KMS-11 (cell line): ENCODE measurements around the gene LMTK2.

Source experiments
- H2AFZ ChIP-seq: fragments of 200-600 bp; sonication (generic); 2 replicates; pipeline ENCODE4 v1.6.1; 2016; ENCODE audit warnings: antibody characterized with exemption, mixed run types, low read depth
- H3K27ac ChIP-seq: fragments of 200-600 bp; sonication (generic); 2 replicates; pipeline ENCODE4 v1.6.1; 2016; ENCODE audit warnings: mild to moderate bottlenecking, mixed run types
- H3K27me3 ChIP-seq: fragments of 200-600 bp; sonication (generic); 2 replicates; pipeline ENCODE4 v1.6.1; 2017; ENCODE audit warnings: mild to moderate bottlenecking, low read depth, mixed run types, moderate library complexity; ENCODE audit not compliant: insufficient read depth
- H3K36me3 ChIP-seq: fragments of 200-600 bp; sonication (generic); 2 replicates; pipeline ENCODE4 v1.6.1; 2017; ENCODE audit warnings: mild to moderate bottlenecking, mixed run types; ENCODE audit not compliant: insufficient read depth
- H3K4me1 ChIP-seq: fragments of 200-600 bp; sonication (generic); 2 replicates; pipeline ENCODE4 v1.6.1; 2016; ENCODE audit warnings: mild to moderate bottlenecking, low read depth, mixed run types; ENCODE audit not compliant: poor library complexity, severe bottlenecking
- H3K4me2 ChIP-seq: fragments of 200-600 bp; sonication (generic); 2 replicates; pipeline ENCODE4 v1.7.0; 2016; ENCODE audit warnings: mild to moderate bottlenecking, mixed run types
- H3K4me3 ChIP-seq: fragments of 200-600 bp; sonication (generic); IDR thresholded peaks from 2 replicates; pipeline ENCODE4 v1.6.1; 2017; ENCODE audit warnings: low read depth, low read length, mixed read lengths; ENCODE audit not compliant: insufficient read depth
- H3K79me2 ChIP-seq: fragments of 200-600 bp; sonication (generic); 2 replicates; pipeline ENCODE4 v1.6.1; 2016; ENCODE audit warnings: low read depth, mixed run types; ENCODE audit not compliant: insufficient read depth
- H3K9ac ChIP-seq: fragments of 200-600 bp; sonication (generic); 2 replicates; pipeline ENCODE4 v1.6.1; 2016; ENCODE audit warnings: mild to moderate bottlenecking, mixed run types
- H4K20me1 ChIP-seq: fragments of 200-600 bp; sonication (generic); 2 replicates; pipeline ENCODE4 v1.6.1; 2016; ENCODE audit warnings: mild to moderate bottlenecking, mixed run types; ENCODE audit not compliant: insufficient read depth
- CTCF ChIP-seq: fragments of 200-600 bp; sonication (generic); conservative IDR thresholded peaks from 2 replicates; pipeline ENCODE4 v1.6.1; 2017; ENCODE audit warnings: low read depth, mild to moderate bottlenecking, antibody characterized with exemption, low read length, moderate library complexity, mixed read lengths

The LMTK2 gene

GRCh38 chr7:98185101-98185500, 78.4 kb downstream of the LMTK2 start:
- no peak overlapping the region for H2AFZ ChIP-seq
- H3K79me2 ChIP-seq = no peaks in the 10 kb centered on the region
- H4K20me1 ChIP-seq = no peaks in the 10 kb centered on the region
- no peak overlapping the region for H3K4me2 ChIP-seq
- H3K4me1 ChIP-seq = no peaks in the 10 kb centered on the region
- no peak for TF ChIP-seq CTCF
- H3K9ac ChIP-seq = no peak overlapping the region
- no peak overlapping the region for H3K4me3 ChIP-seq
- no peak overlapping the region for H3K27ac ChIP-seq
- no peaks in the 10 kb centered on the region for H3K27me3 ChIP-seq
- H3K36me3 ChIP-seq = no peaks in the 10 kb centered on the region

- Histone ChIP-seq H3K36me3 (no peaks in the 10 kb centered on the region), H3K4me3 (no peak overlapping the region), H3K79me2 (no peaks in the 10 kb centered on the region), H3K4me2 (no peak overlapping the region), H4K20me1 (no peaks in the 10 kb centered on the region), H2AFZ (no peak overlapping the region), H3K27me3 (no peaks in the 10 kb centered on the region), H3K9ac (no peak overlapping the region), H3K4me1 (no peaks in the 10 kb centered on the region), H3K27ac (no peak overlapping the region)
- TF ChIP-seq CTCF = no peak
These were observed 79.9 kb downstream of the LMTK2 start for GRCh38 chr7:98186452-98187137.

GRCh38 chr7:98187138-98187502, 80.5 kb downstream of the LMTK2 start:
- no peak for TF ChIP-seq CTCF
- no peak overlapping the region for H3K4me2 ChIP-seq
- H3K4me3 ChIP-seq = no peak overlapping the region

GRCh38 chr7:98189559-98189958, 82.9 kb downstream of the LMTK2 start:
- Histone ChIP-seq H3K4me3 (no peak overlapping the region), H4K20me1 (no peaks in the 10 kb centered on the region), H3K4me1 (no peaks in the 10 kb centered on the region), H3K27ac (no peak overlapping the region), H3K27me3 (no peaks in the 10 kb centered on the region), H3K79me2 (no peaks in the 10 kb centered on the region), H2AFZ (no peak overlapping the region), H3K4me2 (no peak overlapping the region), H3K36me3 (peaks cover 11% of the 10 kb centered on the region; the same call in 1 of the 2 replicates), H3K9ac (no peak overlapping the region)
- TF ChIP-seq CTCF = no peak

More at GRCh38 chr7:98187138-98187502, 80.5 kb downstream of the LMTK2 start:
- Histone ChIP-seq H3K79me2 (no peaks in the 10 kb centered on the region), H3K9ac (no peak overlapping the region), H3K4me1 (no peaks in the 10 kb centered on the region), H3K27me3 (no peaks in the 10 kb centered on the region), H3K27ac (no peak overlapping the region), H4K20me1 (no peaks in the 10 kb centered on the region), H2AFZ (no peak overlapping the region), H3K36me3 (0 out of 2 replicates have a peak, but pooled peaks cover 2% of the 10 kb centered on the region)
